GM19351 (cell line): Measurements from ENCODE around the gene TOMM7.

ENCODE experiments used
- ATAC-seq: cut with Tn5 transposase; IDR thresholded peaks from one replicate; pipeline ENCODE4 v1.9.1; 2021; ENCODE audit warnings: mild to moderate bottlenecking, moderate library complexity; ENCODE audit not compliant: unreplicated experiment

Gene TOMM7

GRCh38 chr7:22822486-22823141 is at the start of gene TOMM7:
Gene TOMM7, minus strand, starts transcription at chr7:22822849. Its CDS starts 70 bp downstream, at chr7:22822779.
- peak; percentile 82 for ATAC-seq

- ATAC-seq = peak; percentile 99
Observed at GRCh38 chr7:22872096-22872807, 49.6 kb upstream of the TOMM7 start.

- no peak for ATAC-seq
Observed at GRCh38 chr7:22871661-22872060, 49.0 kb upstream of the TOMM7 start.

- ATAC-seq = no peak
Observed at GRCh38 chr7:22868509-22868908, 45.9 kb upstream of the TOMM7 start.

GRCh38 chr7:22867589-22867988 is 44.9 kb upstream of the TOMM7 start:
- no peak for ATAC-seq

GRCh38 chr7:22867003-22867402 is 44.4 kb upstream of the TOMM7 start:
- no peak for ATAC-seq

GRCh38 chr7:22865602-22865960 is 42.9 kb upstream of the TOMM7 start:
- ATAC-seq = no peak

- no peak for ATAC-seq
Observed at GRCh38 chr7:22864855-22865601, 42.4 kb upstream of the TOMM7 start.

- ATAC-seq = no peak
Observed at GRCh38 chr7:22864301-22864700, 41.7 kb upstream of the TOMM7 start.

- no peak for ATAC-seq
Observed at GRCh38 chr7:22863156-22863899, 40.7 kb upstream of the TOMM7 start.

- ATAC-seq = no peak
Observed at GRCh38 chr7:22861576-22861975, 38.9 kb upstream of the TOMM7 start.

GRCh38 chr7:22860784-22861482 is 38.3 kb upstream of the TOMM7 start:
- ATAC-seq = no peak

- ATAC-seq = no peak
Observed at GRCh38 chr7:22860337-22860736, 37.7 kb upstream of the TOMM7 start.

GRCh38 chr7:22859641-22860290 is 37.1 kb upstream of the TOMM7 start:
- no peak for ATAC-seq

GRCh38 chr7:22858640-22859561 is 36.3 kb upstream of the TOMM7 start:
- ATAC-seq = peak; percentile 28

GRCh38 chr7:22858274-22858639 is 35.6 kb upstream of the TOMM7 start:
- no peak for ATAC-seq

- ATAC-seq = no peak
Observed at GRCh38 chr7:22856416-22856815, 33.8 kb upstream of the TOMM7 start.

GRCh38 chr7:22855049-22855392 is 32.4 kb upstream of the TOMM7 start:
- no peak for ATAC-seq
